ENCODE measurements around the gene IWS1.
"Not testable (repeated sequence)": the region's sequence is repeated elsewhere in the genome, so short reads cannot be mapped to it uniquely, and the experiment has no call there.

Gene IWS1

DNA sequence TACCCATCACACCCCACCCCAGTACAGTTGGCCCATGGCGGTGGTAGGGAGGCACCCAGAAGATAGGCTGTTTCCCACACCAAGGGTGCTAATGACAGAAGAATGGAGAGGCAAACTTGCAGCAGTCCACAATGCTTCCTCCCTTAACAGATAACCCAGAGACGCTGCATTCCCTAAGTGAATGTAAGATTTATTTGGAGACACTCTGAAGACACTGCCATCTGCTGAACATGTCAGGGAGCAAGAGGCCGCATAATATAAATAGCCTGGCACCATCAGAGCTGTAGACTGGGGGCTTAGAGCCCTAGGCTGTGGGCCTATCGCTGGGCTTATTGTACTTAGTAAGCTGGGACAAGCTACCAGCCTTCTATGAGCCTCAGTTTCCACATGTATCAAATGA, 2.2 kb upstream of the IWS1 start:
- no peak for DNase-seq (ENCODE audit: low read depth)

DNA sequence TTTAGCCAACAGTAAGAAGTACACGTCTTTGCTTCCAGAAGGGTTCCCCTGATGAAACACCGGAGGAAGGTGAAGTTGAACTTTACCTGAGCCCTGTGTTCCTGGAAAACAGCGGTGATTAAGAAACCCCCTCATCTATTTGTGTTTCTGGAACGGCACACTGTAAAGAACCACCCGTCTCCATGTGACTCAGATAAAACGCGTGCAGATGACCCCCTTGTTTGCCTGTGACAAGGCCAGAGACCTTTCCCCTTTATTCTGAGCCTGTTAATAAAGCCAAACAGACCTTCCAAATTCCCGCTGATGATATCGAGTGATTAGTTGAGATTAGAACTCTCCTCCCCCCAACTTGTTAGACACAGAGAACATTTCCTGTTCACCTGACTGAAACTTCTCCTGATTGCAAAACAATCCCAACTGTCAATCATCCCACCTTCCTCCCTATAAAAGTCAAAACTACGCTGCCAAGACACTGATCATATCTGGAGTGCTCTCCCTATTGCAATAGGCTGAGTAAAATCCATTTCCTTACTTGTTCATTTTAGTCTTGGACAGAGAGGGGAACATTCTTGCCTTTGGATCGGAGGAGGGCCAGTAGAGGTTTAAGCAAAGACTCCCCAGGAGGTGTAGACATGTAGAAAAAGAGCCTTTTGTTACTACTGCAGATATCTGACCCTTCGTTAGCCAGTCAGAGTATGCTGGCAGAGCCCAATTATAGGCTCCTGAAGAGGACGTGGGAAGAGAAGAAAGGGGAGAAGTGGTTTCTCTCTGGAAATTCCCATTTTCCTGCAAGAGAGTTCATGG, 914 bp upstream of the IWS1 start:
- no peak for DNase-seq (ENCODE audit: low read depth)

DNA sequence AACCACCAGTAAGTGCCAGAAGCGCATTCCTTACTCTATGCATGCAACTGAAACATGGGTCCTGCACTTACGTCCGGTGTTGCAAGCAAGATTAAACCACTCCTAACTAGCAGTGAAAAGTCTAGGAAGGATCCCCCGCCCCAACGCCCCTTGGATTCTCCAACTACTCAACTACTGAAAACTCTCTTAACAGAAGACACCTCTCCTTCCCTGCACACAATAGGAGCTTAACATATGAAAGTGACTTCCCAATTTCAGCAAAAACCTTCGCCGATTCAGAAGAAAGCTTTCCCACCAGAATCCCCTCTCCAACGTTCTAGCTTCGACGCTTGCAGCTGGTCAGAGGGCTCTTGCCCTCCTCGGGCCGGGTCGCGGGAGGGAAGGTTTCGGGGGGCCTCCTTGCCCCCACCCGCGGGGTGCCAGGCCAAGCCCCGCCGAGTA, 578 bp downstream of the IWS1 start:
- no peak for DNase-seq (ENCODE audit: low read depth)

DNA sequence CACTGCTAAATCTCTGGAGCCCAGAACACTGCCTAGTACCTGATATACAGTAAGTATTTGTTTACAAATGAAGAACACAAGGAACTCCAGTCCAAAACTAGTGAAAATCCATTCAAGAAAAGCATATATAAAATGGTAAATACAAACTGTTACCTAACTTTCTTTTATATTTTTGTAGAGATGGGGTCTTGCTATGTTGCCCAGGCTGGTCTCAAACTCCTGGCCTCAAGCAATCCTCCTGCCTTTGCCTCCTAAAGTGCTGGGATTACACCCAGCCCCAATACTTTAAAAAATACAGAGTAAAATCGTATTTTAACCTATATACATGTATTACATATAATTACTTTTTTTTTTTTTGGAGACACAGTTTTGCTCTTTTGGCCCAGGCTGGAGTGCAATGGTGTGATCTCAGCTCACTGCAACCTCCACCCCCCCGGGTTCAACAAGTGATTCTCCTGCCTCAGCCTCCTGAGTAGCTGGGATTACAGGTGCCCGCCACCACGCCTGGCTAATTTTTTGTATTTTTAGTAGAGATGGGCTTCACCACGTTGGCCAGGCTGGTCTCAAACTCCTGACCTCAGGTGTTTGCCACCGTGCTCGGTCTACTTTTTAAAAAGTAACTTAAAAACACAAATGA, 2.0 kb downstream of the IWS1 start:
- DNase-seq (ENCODE audit: low read depth): not testable (repeated sequence)

DNA sequence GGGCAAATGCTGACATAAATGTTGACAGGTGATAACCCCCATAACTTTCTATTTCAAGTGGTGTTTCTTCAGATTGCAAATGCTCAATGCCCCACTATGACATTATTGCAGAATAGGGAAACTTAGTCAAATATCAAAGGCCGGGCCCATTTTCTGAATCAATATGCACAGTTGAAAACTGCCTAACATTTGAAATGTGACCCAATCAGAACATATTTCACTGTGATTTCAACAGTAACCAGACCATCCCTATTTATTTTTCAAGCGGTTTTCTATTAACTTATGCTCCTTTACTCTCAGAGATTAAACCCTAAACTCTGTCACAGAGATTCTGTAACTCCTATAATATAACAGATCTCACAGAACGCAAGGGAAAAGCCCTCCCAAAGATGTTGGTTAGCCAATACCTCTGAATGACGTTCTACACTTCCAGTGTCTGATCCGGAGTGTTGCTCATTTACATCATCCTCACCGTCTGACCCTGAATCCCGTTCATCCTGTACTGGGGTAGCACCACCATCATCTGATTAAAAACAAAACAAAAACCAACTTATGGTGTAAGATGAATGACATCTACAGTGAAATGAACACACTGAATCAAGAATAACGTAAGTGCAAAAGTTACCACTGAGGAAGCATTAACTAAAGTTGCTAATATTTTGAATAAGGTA, 2.9 kb downstream of the IWS1 start:
- no peak for DNase-seq (ENCODE audit: low read depth)

DNA sequence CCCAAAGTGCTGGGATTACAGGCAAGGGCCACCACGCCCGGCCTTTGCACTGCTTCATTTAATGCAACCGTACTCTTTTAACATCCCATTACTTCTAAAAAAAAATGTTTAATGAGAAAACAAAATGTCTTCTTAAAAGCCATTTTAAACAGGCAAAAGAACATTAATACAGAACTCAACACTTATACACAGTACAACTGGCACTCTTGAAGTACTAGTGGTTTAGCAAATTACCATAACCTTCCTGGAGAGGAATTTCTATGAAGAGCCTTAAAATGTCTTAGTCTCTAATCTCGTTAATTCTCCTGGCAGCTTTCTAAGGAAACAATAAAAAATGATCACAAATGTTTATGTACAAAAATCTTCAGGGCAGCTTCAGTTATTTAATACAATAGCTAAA, 5.9 kb downstream of the IWS1 start:
- DNase-seq (ENCODE audit: low read depth): no peak

DNA sequence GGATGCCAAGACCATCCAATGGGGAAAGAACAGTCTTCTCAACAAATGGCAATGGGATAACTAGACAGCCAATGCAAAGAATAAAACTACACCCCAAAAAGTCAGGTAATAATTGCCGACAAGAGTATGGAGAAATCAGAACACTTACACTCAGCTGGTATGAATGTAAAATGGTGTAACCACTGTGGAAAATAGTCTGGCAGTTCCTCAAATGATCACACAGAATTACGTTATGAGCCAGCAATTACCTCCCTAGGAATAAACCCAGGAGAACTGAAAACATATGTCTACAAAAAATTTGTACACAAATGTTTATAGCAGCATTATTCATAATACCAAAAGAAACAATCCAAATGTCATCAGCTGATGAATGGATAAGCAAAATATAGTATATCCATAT, 8.8 kb downstream of the IWS1 start:
- no peak for DNase-seq (ENCODE audit: low read depth)

DNA sequence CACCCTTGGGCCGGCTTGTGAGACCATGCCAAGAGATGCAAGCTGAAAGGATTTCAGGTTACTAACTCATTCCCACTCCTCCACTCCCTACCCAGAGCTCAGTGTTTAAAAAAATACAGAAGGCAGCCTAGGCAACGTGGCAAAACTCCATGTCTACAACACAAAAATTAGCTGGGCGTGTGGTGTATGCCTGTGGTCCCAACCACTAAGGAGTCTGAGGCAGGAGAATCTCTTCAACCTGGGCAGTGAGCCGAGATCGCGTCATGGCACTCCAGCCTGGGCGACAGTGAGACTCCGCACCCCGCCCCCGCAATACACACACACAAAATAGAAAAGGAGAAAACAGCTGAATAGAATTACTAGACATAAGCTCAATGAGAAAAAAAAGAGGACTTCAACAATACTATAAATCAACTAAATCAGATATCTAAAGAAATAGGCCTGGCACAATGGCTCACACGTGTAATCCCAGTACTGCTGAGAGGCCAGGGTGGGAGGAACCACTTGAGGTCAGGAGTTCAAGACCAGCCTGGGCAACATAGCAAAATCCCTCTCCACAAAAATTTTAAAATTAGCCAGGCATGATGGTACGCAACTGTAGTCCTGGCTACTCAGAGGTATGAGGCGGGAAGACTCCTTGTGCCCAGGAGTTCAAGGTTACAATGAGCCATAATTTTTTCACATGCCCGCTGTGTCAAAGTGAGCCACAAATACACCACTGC, 10.1 kb downstream of the IWS1 start:
- DNase-seq (ENCODE audit: low read depth): no peak

DNA sequence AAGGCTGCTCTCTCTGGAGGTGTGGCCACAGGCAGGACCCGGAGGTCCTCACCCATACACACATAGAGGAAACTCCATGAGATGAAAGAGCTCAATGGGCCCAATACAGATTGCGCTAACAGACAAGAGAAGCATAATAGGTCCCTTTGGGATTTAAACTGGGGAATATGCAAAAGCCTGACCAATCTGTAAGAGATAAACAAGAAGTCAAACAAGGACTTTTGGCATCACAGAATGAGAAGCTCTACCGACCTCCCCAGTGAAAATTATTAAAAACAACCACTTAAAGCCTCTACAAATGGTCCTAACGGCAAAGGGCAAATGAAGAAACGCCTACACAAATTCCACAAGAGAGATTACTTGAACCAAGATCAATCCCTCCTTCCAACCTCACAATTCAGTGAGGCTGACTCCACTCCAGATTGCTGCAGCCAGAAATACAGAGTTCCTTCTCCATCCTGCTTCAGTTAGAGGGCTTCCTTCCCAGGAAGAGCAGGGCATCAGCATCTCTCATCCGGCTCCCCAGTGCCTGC, 10.8 kb downstream of the IWS1 start:
- no peak for DNase-seq (ENCODE audit: low read depth)

DNA sequence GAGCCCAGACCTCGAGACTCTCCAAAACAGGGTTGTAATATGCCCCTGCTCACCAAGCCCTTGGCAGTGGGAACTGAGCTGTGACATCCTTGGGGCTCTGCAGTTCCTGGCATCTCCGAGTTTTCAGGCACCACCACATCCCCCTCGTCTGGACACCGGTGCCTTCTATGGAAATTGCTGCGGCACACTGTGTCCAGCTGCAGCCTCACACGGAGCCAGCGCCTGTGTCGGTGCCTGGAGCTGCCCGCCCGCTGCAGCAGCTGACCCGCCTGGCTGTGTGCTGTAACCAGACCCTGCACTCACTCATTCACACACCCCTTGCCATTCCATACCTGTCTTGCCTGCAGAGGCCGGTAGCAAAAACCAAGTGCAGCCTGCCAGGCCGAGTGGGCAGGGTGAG, 11.8 kb downstream of the IWS1 start:
- DNase-seq (ENCODE audit: low read depth): no peak

DNA sequence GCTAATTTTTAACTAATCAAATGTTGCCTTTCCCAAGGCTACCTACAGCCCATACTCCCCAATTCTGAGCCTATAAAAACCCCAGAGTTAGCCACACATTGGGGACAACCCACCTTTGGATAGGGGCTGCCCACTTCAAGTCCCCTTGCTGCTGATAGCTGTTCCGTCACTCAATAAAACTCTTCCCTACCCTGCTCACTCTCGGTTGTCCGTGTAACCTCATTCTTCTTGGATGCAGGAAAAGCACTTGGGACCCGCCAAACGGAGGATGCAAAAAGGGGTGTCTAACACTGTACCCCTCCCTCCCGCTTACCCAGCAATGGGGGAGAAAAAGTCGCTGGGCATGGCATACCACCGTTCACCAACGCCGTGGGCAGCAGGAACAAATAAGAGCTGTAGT, 12.2 kb downstream of the IWS1 start:
- DNase-seq (ENCODE audit: low read depth): no peak

DNA sequence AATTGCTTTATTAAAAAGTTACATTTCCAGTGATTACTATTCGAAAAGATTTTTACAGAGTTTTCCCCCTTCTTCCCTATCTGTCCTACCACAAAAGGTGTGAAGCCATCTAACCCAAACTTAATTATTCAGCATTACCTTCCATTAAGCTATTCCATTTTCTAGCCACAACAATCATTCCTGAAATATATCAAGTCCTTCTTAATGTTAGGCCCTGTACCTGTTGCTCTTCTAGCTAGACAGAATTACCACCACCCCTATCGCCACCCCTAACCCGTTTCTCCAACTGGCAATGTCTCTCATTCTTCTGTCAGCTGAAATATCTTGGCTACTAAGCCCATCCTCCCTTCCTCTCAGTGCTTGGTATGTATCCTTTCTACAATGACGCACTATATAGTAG, 13.9 kb downstream of the IWS1 start:
- DNase-seq (ENCODE audit: low read depth): no peak

DNA sequence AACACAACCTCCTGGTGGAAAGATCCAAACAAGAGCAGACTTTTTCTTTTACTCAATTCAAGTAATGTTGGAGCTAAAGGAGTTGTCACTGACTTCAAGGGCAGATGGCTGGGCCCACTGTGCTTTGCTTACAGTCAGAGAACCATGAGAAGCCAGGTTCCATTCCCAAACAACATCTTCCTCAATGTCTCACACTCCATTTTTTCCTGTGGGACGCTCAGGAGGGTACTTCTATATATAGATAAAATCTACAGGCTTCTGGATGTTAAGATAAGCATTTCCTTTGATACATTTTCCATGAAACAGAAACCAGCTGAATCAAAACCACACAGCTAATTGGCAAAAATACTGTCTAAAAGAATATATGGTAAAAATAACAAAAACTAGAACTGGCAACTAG, 14.4 kb downstream of the IWS1 start:
- no peak for DNase-seq (ENCODE audit: low read depth)

DNA sequence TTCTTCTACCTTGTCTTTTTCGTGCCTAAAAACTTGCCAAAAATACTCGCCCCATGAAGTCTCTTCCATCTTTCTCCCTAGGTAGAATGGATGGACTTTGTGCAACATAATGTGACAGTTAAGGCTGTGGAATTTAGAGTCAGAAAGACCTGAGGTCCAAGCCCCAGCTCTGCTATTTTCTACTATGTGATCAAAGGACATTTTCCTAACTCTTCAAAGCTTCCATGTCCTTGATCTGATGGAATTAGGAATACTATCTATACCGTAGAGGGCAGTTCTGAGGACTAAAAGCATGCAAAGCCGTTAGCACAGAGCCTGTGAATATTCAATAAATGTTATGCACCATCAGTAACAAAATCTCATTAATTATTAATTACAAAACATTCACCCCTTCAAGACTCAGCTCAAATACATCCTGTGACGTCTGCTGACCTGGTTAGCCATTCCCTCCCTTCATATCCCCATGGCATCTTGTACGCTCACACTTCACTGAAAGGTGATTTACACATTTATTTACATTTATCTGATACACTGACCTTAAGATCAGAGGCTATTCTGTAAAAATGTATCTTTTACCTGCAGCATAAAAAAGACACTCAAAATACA, 15.1 kb downstream of the IWS1 start:
- DNase-seq (ENCODE audit: low read depth): no peak

DNA sequence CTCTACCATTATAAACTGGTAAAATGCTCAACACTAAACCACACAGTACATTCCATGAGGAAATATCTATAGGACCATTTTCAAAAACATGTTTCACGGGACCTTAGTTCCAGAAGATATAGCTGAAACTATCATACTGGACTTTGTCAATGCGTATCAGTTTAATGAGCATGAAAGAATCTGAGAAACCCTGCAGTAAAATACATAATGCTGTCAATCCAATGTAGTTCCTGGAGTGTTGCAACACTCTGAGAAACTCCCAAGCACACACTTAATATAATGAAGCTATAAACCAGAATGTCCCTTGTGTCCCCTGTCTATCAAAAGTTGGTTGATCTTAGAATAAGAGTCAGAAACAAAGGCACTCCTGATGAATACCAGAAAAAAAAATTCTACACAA, 16.2 kb downstream of the IWS1 start:
- DNase-seq (ENCODE audit: low read depth): no peak

DNA sequence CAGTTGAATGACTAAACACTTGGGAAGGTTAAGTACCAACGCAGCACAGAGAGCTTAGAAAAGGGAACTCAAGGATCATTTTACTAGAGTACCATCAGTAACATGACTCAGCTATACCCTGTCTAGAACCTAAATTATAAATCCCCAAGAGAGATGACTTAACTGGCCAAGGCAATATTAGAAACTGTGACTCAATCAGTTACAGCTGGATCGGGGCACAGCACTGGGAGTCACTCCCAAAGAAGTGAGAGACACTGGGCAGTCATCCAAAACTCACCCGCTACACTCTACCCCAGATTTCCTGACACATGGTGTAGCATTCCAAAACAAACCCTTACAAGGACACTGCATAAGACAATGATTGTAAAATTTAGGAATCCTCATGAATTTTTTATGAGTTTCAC, 17.7 kb downstream of the IWS1 start:
- no peak for DNase-seq (ENCODE audit: low read depth)

DNA sequence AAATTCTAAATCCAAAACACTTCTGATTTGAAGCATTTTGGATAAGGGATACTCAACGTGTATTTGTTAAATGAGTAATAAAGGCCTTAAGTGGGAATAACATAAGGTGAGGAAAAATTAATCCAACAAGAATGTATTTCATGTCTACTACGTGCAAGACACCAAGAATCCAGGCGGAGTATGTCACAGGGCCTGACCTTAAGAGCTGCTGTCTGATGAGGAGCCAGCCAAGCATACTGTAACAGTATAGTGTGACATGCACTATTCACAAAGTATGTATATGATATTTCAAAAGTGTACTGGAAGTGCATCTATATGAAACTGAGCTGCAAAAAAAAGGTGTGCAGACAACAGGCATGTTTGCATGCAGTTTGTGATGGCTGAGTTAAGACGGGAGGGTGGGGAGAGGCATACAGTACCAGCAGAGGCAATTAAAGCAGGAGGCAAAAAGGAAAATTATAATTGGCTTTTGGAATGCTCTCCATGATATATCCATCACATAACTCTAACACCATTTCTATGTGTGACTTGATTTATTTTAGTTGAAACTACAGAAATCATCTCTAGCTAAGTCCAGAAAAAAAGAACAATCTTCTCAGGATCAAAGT, 18.2 kb downstream of the IWS1 start:
- no peak for DNase-seq (ENCODE audit: low read depth)

DNA sequence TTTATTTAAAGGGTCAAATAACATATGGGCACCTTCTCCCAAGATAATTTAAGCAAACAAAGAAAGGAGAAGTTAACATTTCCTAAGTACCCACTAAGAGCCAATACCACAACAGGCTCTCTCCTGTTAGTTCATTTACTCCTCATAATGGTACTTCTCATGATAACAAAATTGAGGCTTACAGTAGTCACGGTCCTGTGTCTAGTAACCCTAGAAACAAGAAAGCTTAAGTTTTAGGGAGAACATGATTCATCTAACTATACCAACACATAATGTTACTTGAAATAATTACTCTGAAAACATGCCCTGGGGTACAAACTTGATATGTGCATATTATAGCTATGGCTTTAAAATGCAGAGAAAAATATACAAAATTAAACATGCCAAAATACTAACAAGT, 19.8 kb downstream of the IWS1 start:
- DNase-seq (ENCODE audit: low read depth): no peak

DNA sequence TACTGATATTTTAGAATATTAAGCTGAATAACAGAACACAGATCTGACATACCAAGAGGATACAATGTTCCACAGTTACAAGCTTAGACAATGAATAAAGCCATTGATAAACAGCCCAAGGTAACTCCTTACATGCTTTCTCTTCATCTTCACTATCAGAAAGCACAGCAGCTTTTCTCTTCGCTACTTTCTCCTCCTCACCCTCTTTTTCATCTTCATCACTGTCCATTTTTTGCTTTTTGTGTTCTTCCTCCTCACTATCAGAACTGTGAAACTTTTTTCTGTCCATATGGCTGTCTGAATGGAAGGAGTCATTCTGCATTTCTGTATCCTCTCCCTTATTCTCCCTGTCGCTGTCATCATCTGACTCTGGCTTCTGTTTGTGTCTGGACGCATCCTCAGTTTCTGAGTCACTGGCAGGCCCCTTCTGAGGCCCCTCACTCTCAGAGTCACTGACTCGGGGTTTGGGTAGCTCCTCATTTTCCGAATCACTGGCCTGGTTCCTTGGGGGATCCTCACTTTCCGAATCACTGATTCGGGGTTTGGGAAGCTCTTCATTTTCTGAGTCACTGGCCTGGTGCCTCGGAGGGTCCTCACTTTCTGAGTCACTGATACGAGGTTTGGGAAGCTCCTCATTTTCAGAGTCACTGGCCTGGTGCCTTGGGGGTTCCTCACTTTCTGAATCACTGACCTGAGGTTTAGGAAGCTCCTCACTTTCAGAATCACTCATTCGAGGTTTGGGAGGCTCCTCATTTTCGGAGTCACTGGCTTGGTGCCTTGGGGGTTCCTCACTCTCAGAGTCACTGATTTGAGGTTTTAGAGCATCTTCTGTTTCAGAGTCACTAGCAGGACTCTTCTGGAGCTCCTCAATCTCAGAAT, 21.5 kb downstream of the IWS1 start:
- no peak for DNase-seq (ENCODE audit: low read depth)

DNA sequence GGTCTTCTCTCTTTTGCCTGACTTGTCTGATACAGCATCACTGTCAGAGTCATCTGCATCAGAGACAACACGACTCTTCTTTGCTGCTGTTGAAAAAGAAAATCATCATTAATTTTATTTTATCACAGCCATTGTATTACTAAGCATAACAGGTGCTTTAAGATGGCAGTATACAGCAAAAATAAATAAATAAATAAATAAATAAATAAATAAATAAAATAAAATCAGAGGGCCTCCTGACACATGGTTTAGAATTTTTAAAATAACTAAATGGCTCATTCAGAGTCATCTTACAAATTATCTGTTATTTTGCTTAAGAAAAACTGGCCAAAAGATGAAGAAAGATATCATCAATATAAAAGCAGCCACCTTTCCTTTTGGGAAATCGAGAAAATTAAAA, 22.8 kb downstream of the IWS1 start:
- DNase-seq (ENCODE audit: low read depth): no peak

DNA sequence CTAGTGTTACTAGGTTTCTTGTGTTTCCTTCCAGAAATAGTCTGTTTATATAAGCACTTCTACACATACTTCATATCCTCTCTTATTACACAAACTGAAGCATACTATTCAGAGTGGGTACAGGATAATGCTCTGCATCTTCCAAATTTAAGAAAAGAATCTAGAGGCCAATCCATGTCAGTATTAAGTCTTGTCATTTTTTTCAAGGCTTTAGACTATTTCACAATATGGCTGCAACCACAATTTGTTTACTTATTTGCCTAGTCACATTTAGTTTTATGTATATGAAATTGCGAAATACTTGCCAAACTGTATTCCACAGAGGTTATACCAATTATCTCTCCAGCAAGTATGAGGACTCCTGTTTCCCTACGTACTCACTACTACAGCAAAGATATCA, 27.9 kb downstream of the IWS1 start:
- DNase-seq (ENCODE audit: low read depth): no peak
